ENCODE data around the gene APBB1IP. TPM values are rescaled to one million over a fixed set of nuclear protein-coding genes. Genes with fewer than 3 reads are reported as not detected.
"Not testable (repeated sequence)": the region's sequence is repeated elsewhere in the genome, so short reads cannot be mapped to it uniquely, and the experiment has no call there.

Gene APBB1IP, protein sequence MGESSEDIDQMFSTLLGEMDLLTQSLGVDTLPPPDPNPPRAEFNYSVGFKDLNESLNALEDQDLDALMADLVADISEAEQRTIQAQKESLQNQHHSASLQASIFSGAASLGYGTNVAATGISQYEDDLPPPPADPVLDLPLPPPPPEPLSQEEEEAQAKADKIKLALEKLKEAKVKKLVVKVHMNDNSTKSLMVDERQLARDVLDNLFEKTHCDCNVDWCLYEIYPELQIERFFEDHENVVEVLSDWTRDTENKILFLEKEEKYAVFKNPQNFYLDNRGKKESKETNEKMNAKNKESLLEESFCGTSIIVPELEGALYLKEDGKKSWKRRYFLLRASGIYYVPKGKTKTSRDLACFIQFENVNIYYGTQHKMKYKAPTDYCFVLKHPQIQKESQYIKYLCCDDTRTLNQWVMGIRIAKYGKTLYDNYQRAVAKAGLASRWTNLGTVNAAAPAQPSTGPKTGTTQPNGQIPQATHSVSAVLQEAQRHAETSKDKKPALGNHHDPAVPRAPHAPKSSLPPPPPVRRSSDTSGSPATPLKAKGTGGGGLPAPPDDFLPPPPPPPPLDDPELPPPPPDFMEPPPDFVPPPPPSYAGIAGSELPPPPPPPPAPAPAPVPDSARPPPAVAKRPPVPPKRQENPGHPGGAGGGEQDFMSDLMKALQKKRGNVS
- 1 to 10 TPM in 4 of 5 donors, not detected in 1; 1.2 to 4.0 (median 2.3) TPM for total RNA-seq
- polyA plus RNA-seq: 1 to 10 TPM; 3.1 to 4.7 (median 3.7) TPM
- long read RNA-seq, donor 1, partial matches to known transcripts: 0 of 1 reads
- long read RNA-seq, donor 1, other reads (novel, unspliced or antisense): 0 of 1 reads
- long read RNA-seq, donor 2, partial matches to known transcripts: 0 of 1 reads
- long read RNA-seq, donor 2, other reads (novel, unspliced or antisense): 0 of 1 reads
- long read RNA-seq, donor 3: 0 reads
- long read RNA-seq, donor 4: 0 reads
- long read RNA-seq, donor 5: 0 reads
- long read RNA-seq, donor 6: 0 reads
- long read RNA-seq, donor 7: 0 reads
- long read RNA-seq, donor 8: 0 reads
- long read RNA-seq, donor 9: 0 reads
- long read RNA-seq, donor 10: 0 reads

GRCh38 chr10:26437637-26438461 lies at the start of gene APBB1IP:
Gene APBB1IP, plus strand, starts transcription at chr10:26438341. Its CDS starts 53,986 bp downstream, at chr10:26492327.
- H3K36me3 ChIP-seq: no peaks in the 10 kb centered on the region
- H3K27ac ChIP-seq: peak within 1 kb of the TSS; percentile 73 to 92 (median 81)
- peaks cover 0 to 20% (median 16%) of the 10 kb centered on the region in 3 donors for H3K27me3 ChIP-seq
- peak; percentile 63 to 65 for DNase-seq
- TF ChIP-seq, protein P1, sequence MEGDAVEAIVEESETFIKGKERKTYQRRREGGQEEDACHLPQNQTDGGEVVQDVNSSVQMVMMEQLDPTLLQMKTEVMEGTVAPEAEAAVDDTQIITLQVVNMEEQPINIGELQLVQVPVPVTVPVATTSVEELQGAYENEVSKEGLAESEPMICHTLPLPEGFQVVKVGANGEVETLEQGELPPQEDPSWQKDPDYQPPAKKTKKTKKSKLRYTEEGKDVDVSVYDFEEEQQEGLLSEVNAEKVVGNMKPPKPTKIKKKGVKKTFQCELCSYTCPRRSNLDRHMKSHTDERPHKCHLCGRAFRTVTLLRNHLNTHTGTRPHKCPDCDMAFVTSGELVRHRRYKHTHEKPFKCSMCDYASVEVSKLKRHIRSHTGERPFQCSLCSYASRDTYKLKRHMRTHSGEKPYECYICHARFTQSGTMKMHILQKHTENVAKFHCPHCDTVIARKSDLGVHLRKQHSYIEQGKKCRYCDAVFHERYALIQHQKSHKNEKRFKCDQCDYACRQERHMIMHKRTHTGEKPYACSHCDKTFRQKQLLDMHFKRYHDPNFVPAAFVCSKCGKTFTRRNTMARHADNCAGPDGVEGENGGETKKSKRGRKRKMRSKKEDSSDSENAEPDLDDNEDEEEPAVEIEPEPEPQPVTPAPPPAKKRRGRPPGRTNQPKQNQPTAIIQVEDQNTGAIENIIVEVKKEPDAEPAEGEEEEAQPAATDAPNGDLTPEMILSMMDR (IDR thresholded peaks at IDR 0.05): no peak
- TF ChIP-seq POLR2AphosphoS5 (IDR thresholded peaks at IDR 0.05): peak in 2 of 3 donors; percentile 41 to 56
- 24 to 37% (median 29%) methylated on average over 26 to 36 of the region's 36 CpGs for WGBS, 5 donors
- H3K9me3 ChIP-seq: no peaks in the 10 kb centered on the region
- intact Hi-C loops (cut with DNase I; ENCODE audit: low total_unique reads): no loop called here
- H3K4me3 ChIP-seq: peak within 1 kb of the TSS; percentile 36 to 50 (median 47)
- peaks cover 0 to 10% (median 0%) of the 10 kb centered on the region in 4 donors for H3K4me1 ChIP-seq

DNA sequence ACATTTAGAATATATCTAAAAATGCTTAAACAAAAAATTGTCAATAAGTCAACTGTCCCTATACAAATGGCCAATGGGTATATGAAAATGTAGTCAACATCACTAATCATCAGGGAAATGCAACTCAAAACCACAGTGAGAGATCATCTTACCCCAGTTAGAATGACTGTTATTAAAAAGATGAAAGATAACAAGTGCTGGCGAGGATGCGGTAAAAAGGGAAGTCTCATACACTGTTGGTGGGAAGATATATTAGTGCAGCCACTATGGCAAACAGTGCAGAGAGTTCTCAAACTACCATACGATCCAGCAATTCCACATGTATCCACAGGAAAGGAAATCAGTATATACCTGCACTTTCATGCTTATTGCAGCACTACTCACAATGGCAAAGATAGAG lies 48.6 kb upstream of the APBB1IP start:
- Histone ChIP-seq H3K4me1 (peaks cover 0 to 9% (median 7%) of the 10 kb centered on the region in 4 donors), H3K4me3 (no peak overlapping the region), H3K36me3 (no peaks in the 10 kb centered on the region), H3K9me3 (peaks cover 0 to 21% (median 7%) of the 10 kb centered on the region in 4 donors), H3K27me3 (peaks cover 0 to 26% (median 12%) of the 10 kb centered on the region in 3 donors), H3K27ac (no peak overlapping the region)
- no peak for TF ChIP-seq EP300 (IDR thresholded peaks at IDR 0.05)
- TF ChIP-seq POLR2AphosphoS5 (IDR thresholded peaks at IDR 0.05): no peak
- no peak for TF ChIP-seq POLR2A (IDR thresholded peaks at IDR 0.05)
- TF ChIP-seq, protein P1 (IDR thresholded peaks at IDR 0.05): no peak
- DNase-seq: no peak
- WGBS, 5 donors: 90 to 98% (median 95%) methylated on average over 3 of the region's 3 CpGs
- intact Hi-C loops (cut with DNase I; ENCODE audit: low total_unique reads): no loop called here

- peak overlapping the region in 2 of 4 donors; percentile 20 to 31 for H3K4me3 ChIP-seq
- TF ChIP-seq POLR2A (IDR thresholded peaks at IDR 0.05) (no peak), EP300 (IDR thresholded peaks at IDR 0.05) (no peak), POLR2AphosphoS5 (IDR thresholded peaks at IDR 0.05) (no peak)
- TF ChIP-seq, protein P1 (IDR thresholded peaks at IDR 0.05): no peak
- DNase-seq: peak in 1 of 2 donors; percentile 6
- H3K9me3 ChIP-seq: peaks cover 0 to 21% (median 7%) of the 10 kb centered on the region in 4 donors
- intact Hi-C loops (cut with DNase I; ENCODE audit: low total_unique reads): no loop called here
- peaks cover 0 to 9% (median 7%) of the 10 kb centered on the region in 4 donors for H3K4me1 ChIP-seq
- no peaks in the 10 kb centered on the region for H3K36me3 ChIP-seq
- H3K27ac ChIP-seq: no peak overlapping the region
- 20 to 31% (median 24%) methylated on average over 35 to 69 of the region's 69 CpGs for WGBS, 5 donors
- H3K27me3 ChIP-seq: peaks cover 0 to 26% (median 12%) of the 10 kb centered on the region in 3 donors
These were observed 46.1 kb upstream of the APBB1IP start for GRCh38 chr10:26391701-26392695.

GRCh38 chr10:26398353-26398752 lies 39.8 kb upstream of the APBB1IP start:
- H3K27me3 ChIP-seq; H3K4me3 ChIP-seq; H3K4me1 ChIP-seq; H3K36me3 ChIP-seq; H3K9me3 ChIP-seq; intact Hi-C loops (cut with DNase I; ENCODE audit: low total_unique reads); H3K27ac ChIP-seq; DNase-seq: not testable (repeated sequence)
- 90 to 97% (median 93%) methylated on average over 2 of the region's 2 CpGs for WGBS, 5 donors

Measured in stomach (tissue), 19 donors.